ENCODE data around the gene NDUFAF7.
"Not testable (repeated sequence)": the region's sequence is repeated elsewhere in the genome, so short reads cannot be mapped to it uniquely, and the experiment has no call there.

The NDUFAF7 gene

GRCh38 chr2:37201766-37202165 lies 29.7 kb upstream of the NDUFAF7 start:
- no peak overlapping the region for H3K4me3 ChIP-seq (ENCODE audit: control insufficient read depth, low read depth, low read length)
- peak; percentile 38 for DNase-seq (ENCODE audit: low read depth)
- no peak for TF ChIP-seq CTCF (conservative IDR thresholded peaks at IDR 0.05; ENCODE audit: control insufficient read depth, insufficient read depth, low read depth, low read length)

- no peak overlapping the region for H3K4me3 ChIP-seq (ENCODE audit: control insufficient read depth, low read depth, low read length)
- TF ChIP-seq CTCF (conservative IDR thresholded peaks at IDR 0.05; ENCODE audit: control insufficient read depth, insufficient read depth, low read depth, low read length): no peak
- DNase-seq (ENCODE audit: low read depth): no peak
Observed at GRCh38 chr2:37203708-37204107, 27.8 kb upstream of the NDUFAF7 start.

GRCh38 chr2:37205071-37205661 lies 26.3 kb upstream of the NDUFAF7 start:
- H3K4me3 ChIP-seq (ENCODE audit: control insufficient read depth, low read depth, low read length); DNase-seq (ENCODE audit: low read depth): not testable (repeated sequence)

GRCh38 chr2:37205689-37206341 lies 25.6 kb upstream of the NDUFAF7 start:
- DNase-seq (ENCODE audit: low read depth): no peak
- no peak for TF ChIP-seq CTCF (conservative IDR thresholded peaks at IDR 0.05; ENCODE audit: control insufficient read depth, insufficient read depth, low read depth, low read length)
- H3K4me3 ChIP-seq (ENCODE audit: control insufficient read depth, low read depth, low read length): no peak overlapping the region

GRCh38 chr2:37206760-37207159 lies 24.7 kb upstream of the NDUFAF7 start:
- not testable (repeated sequence) for H3K4me3 ChIP-seq (ENCODE audit: control insufficient read depth, low read depth, low read length); DNase-seq (ENCODE audit: low read depth)

- no peak for DNase-seq (ENCODE audit: low read depth)
- TF ChIP-seq CTCF (conservative IDR thresholded peaks at IDR 0.05; ENCODE audit: control insufficient read depth, insufficient read depth, low read depth, low read length): no peak
- H3K4me3 ChIP-seq (ENCODE audit: control insufficient read depth, low read depth, low read length): no peak overlapping the region
Observed at GRCh38 chr2:37211212-37211611, 20.2 kb upstream of the NDUFAF7 start.

- no peak for TF ChIP-seq CTCF (conservative IDR thresholded peaks at IDR 0.05; ENCODE audit: control insufficient read depth, insufficient read depth, low read depth, low read length)
- no peak overlapping the region for H3K4me3 ChIP-seq (ENCODE audit: control insufficient read depth, low read depth, low read length)
- DNase-seq (ENCODE audit: low read depth): no peak
Observed at GRCh38 chr2:37211939-37212338, 19.5 kb upstream of the NDUFAF7 start.

- DNase-seq (ENCODE audit: low read depth): peak; percentile 8
- no peak for TF ChIP-seq CTCF (conservative IDR thresholded peaks at IDR 0.05; ENCODE audit: control insufficient read depth, insufficient read depth, low read depth, low read length)
- H3K4me3 ChIP-seq (ENCODE audit: control insufficient read depth, low read depth, low read length): no peak overlapping the region
Observed at GRCh38 chr2:37215250-37215649, 16.2 kb upstream of the NDUFAF7 start.

All from fibroblast of mammary gland (primary cell).